Measurements from ENCODE around the gene PHLDB1. TPM values are rescaled to one million over a fixed set of nuclear protein-coding genes. Genes with fewer than 3 reads are reported as not detected.

Gene PHLDB1
- total and polyA plus RNA-seq, 2 of the 8 experiments (the other 6 are each of a cell fraction or from before 2014, with no cell fraction given), result 53.9 to 74.8 TPM

- no peak overlapping the region for H2BK20ac ChIP-seq (ENCODE audit: low read length)
- no peak overlapping the region for H3K4ac ChIP-seq (replicated peaks; ENCODE audit: insufficient read length, low read depth, low read length)
- no peak overlapping the region for H2BK120ac ChIP-seq (replicated peaks; ENCODE audit: low read depth, low read length)
- no peak overlapping the region for H2AFZ ChIP-seq (ENCODE audit: low read length)
- no peak overlapping the region for H4K8ac ChIP-seq (ENCODE audit: extremely low read depth, insufficient read depth, low read length)
- no peaks in the 10 kb centered on the region for H3K79me2 ChIP-seq (ENCODE audit: control insufficient read depth in 1 of 2, insufficient read depth in 2 of 2, low read length in 2 of 2)
- peaks cover 5 to 9% (median 6%) of the 10 kb centered on the region in 4 experiments; a peak in 6 of 7 replicates for H3K4me1 ChIP-seq (replicated peaks in 1 of 4; ENCODE audit: control insufficient read depth in 3 of 4, insufficient read depth in 4 of 4, low read length in 3 of 4)
- no peak overlapping the region for H2AK5ac ChIP-seq (ENCODE audit: low read depth, low read length)
- no peaks in the 10 kb centered on the region for H3K27me3 ChIP-seq (replicated peaks in 1 of 4; ENCODE audit: control insufficient read depth in 3 of 4, extremely low read depth in 1 of 4, insufficient read depth in 3 of 4, low read length in 3 of 4)
- FAIRE-seq, result no peak
- no peak overlapping the region for H4K5ac ChIP-seq (ENCODE audit: insufficient read length, low read depth, low read length)
- H3K23ac ChIP-seq (ENCODE audit: insufficient read length), result no peak overlapping the region
- POLR2A ChIA-PET (ENCODE audit: partially characterized antibody), result interaction anchor here (0.8 to 25.8 kb wide), 4 partner anchors 8 to 25 kb away, joined by 3 to 574 read pairs (median 137); partner anchors contain the start of gene PHLDB1
- no peak overlapping the region for H4K91ac ChIP-seq (replicated peaks; ENCODE audit: insufficient read length, low read length)
- H3K79me1 ChIP-seq (ENCODE audit: low read depth, low read length), result peaks cover 4% of the 10 kb centered on the region; the same call in 1 of the 2 replicates
- no peak overlapping the region for H3K9ac ChIP-seq (replicated peaks in 1 of 4; ENCODE audit: extremely low read depth in 1 of 4, low read depth in 3 of 4, low read length in 3 of 4)
- no peak overlapping the region for H3K56ac ChIP-seq (replicated peaks; ENCODE audit: insufficient read length, low read depth, low read length)
- CTCF ChIA-PET (ENCODE audit: partially characterized antibody), result interaction anchor here (0.5 to 19.1 kb wide), 11 partner anchors 7 to 286 kb away, joined by 3 to 435 read pairs (median 4); partner anchors contain the start of gene PHLDB1
- 86% methylated on average over 5 of the region's 5 CpGs; no CpG with 5 or more reads in 1 of the 2 experiments for WGBS, 2 experiments (ENCODE audit: extremely low coverage in 1 of 2, insufficient coverage in 1 of 2, insufficient read length in 1 of 2, insufficient replicate concordance in 2 of 2, low coverage in 1 of 2, low lambda C conversion rate in 2 of 2, missing lambda C conversion rate in 1 of 2)
- no peak overlapping the region for H2BK5ac ChIP-seq (ENCODE audit: low read depth, low read length)
- H3K18ac ChIP-seq (ENCODE audit: extremely low read depth, low read length), result no peak overlapping the region
- H3K36me3 ChIP-seq (ENCODE audit: control insufficient read depth in 2 of 4, insufficient read depth in 4 of 4, low read length in 3 of 4), result peaks cover 10 to 71% (median 40%) of the 10 kb centered on the region in 4 experiments
- TF ChIP-seq EGR1 (IDR thresholded peaks at IDR 0.05; ENCODE audit: borderline replicate concordance, low read depth, low read length) (no peak), RAD21 (IDR thresholded peaks at IDR 0.05 in 1 of 2, conservative IDR thresholded peaks at IDR 0.05 in 1 of 2; ENCODE audit: low read depth in 2 of 2, low read length in 2 of 2) (peak; percentile 41 to 57)
- TF ChIP-seq, protein P1, sequence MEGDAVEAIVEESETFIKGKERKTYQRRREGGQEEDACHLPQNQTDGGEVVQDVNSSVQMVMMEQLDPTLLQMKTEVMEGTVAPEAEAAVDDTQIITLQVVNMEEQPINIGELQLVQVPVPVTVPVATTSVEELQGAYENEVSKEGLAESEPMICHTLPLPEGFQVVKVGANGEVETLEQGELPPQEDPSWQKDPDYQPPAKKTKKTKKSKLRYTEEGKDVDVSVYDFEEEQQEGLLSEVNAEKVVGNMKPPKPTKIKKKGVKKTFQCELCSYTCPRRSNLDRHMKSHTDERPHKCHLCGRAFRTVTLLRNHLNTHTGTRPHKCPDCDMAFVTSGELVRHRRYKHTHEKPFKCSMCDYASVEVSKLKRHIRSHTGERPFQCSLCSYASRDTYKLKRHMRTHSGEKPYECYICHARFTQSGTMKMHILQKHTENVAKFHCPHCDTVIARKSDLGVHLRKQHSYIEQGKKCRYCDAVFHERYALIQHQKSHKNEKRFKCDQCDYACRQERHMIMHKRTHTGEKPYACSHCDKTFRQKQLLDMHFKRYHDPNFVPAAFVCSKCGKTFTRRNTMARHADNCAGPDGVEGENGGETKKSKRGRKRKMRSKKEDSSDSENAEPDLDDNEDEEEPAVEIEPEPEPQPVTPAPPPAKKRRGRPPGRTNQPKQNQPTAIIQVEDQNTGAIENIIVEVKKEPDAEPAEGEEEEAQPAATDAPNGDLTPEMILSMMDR (IDR thresholded peaks at IDR 0.05; ENCODE audit: control extremely low read depth in 1 of 3, insufficient read depth in 1 of 3, low read depth in 1 of 3, low read length in 3 of 3), result peak; percentile 5 to 35 (median 26); a peak in 3 of 4 replicates
- H2BK12ac ChIP-seq (ENCODE audit: low read depth, low read length), result no peak overlapping the region
- no peaks in the 10 kb centered on the region for H3K9me3 ChIP-seq (ENCODE audit: insufficient read depth in 2 of 2, low read depth in 1 of 2, low read length in 1 of 2)
- no peak overlapping the region for H2BK15ac ChIP-seq (ENCODE audit: low read length)
- peaks cover 2 to 9% of the 10 kb centered on the region in 2 experiments for H4K20me1 ChIP-seq (replicated peaks in 1 of 2; ENCODE audit: control insufficient read depth in 1 of 2, insufficient read depth in 2 of 2, low read length in 2 of 2)
- no peak overlapping the region for H3K27ac ChIP-seq (ENCODE audit: low read depth, low read length)
- H3K4me2 ChIP-seq (ENCODE audit: insufficient read depth in 1 of 2, low read depth in 2 of 2, low read length in 2 of 2), result no peak overlapping the region
- H3K4me3 ChIP-seq (ENCODE audit: extremely low read depth in 1 of 4, insufficient read depth in 2 of 4, low read depth in 3 of 4, low read length in 4 of 4), result no peak overlapping the region
- H3K23me2 ChIP-seq (ENCODE audit: low read depth, low read length), result no peaks in the 10 kb centered on the region; the same call in 1 of the 2 replicates
- H3K14ac ChIP-seq (ENCODE audit: insufficient read length), result no peak overlapping the region
- no peak for DNase-seq (ENCODE audit: low read depth in 1 of 2, low spot score in 2 of 2)
Observed at GRCh38 chr11:118640332-118641154, 33.1 kb downstream of the PHLDB1 start.

Measured in H1 (cell line).